Measurements from ENCODE around the gene CYP4V2.

Gene CYP4V2

GRCh38 chr4:186191200-186192065 is at the start of gene CYP4V2:
CYP4V2 (plus strand) TSS chr4:186191567; CDS start chr4:186191824, 257 bp downstream.
- in situ Hi-C loops (cut with HindIII; ENCODE audit: low sequenced_read_pairs): no loop called here

GRCh38 chr4:186144198-186144945 is 47.0 kb upstream of the CYP4V2 start:
- in situ Hi-C loops (cut with HindIII; ENCODE audit: low sequenced_read_pairs): no loop called here

- in situ Hi-C loops (cut with HindIII; ENCODE audit: low sequenced_read_pairs): no loop called here
Measured at GRCh38 chr4:186144946-186145569, 46.3 kb upstream of the CYP4V2 start.

- in situ Hi-C loops (cut with HindIII; ENCODE audit: low sequenced_read_pairs): no loop called here
Measured at GRCh38 chr4:186146458-186146857, 44.9 kb upstream of the CYP4V2 start.

- in situ Hi-C loops (cut with HindIII; ENCODE audit: low sequenced_read_pairs): no loop called here
Measured at GRCh38 chr4:186148336-186148975, 42.9 kb upstream of the CYP4V2 start.

GRCh38 chr4:186149872-186150271 is 41.5 kb upstream of the CYP4V2 start:
- in situ Hi-C loops (cut with HindIII; ENCODE audit: low sequenced_read_pairs): no loop called here

GRCh38 chr4:186150926-186151325 is 40.4 kb upstream of the CYP4V2 start:
- in situ Hi-C loops (cut with HindIII; ENCODE audit: low sequenced_read_pairs): no loop called here

- in situ Hi-C loops (cut with HindIII; ENCODE audit: low sequenced_read_pairs): no loop called here
Measured at GRCh38 chr4:186151499-186151898, 39.9 kb upstream of the CYP4V2 start.

GRCh38 chr4:186158021-186158813 is 33.1 kb upstream of the CYP4V2 start:
- in situ Hi-C loops (cut with HindIII; ENCODE audit: low sequenced_read_pairs): no loop called here

GRCh38 chr4:186158966-186159365 is 32.4 kb upstream of the CYP4V2 start:
- in situ Hi-C loops (cut with HindIII; ENCODE audit: low sequenced_read_pairs): no loop called here

GRCh38 chr4:186159613-186160012 is 31.8 kb upstream of the CYP4V2 start:
- in situ Hi-C loops (cut with HindIII; ENCODE audit: low sequenced_read_pairs): no loop called here

- in situ Hi-C loops (cut with HindIII; ENCODE audit: low sequenced_read_pairs): no loop called here
Measured at GRCh38 chr4:186161138-186161537, 30.2 kb upstream of the CYP4V2 start.

GRCh38 chr4:186166852-186167512 is 24.4 kb upstream of the CYP4V2 start:
- in situ Hi-C loops (cut with HindIII; ENCODE audit: low sequenced_read_pairs): no loop called here

GRCh38 chr4:186167605-186168004 is 23.8 kb upstream of the CYP4V2 start:
- in situ Hi-C loops (cut with HindIII; ENCODE audit: low sequenced_read_pairs): no loop called here

- in situ Hi-C loops (cut with HindIII; ENCODE audit: low sequenced_read_pairs): no loop called here
Measured at GRCh38 chr4:186168750-186169149, 22.6 kb upstream of the CYP4V2 start.

- in situ Hi-C loops (cut with HindIII; ENCODE audit: low sequenced_read_pairs): no loop called here
Measured at GRCh38 chr4:186169333-186169944, 21.9 kb upstream of the CYP4V2 start.

- in situ Hi-C loops (cut with HindIII; ENCODE audit: low sequenced_read_pairs): no loop called here
Measured at GRCh38 chr4:186169945-186170802, 21.2 kb upstream of the CYP4V2 start.

GRCh38 chr4:186170966-186171365 is 20.4 kb upstream of the CYP4V2 start:
- in situ Hi-C loops (cut with HindIII; ENCODE audit: low sequenced_read_pairs): no loop called here

All from DLD1 (cell line).